ENCODE results near the gene PTPN14.
A peak's percentile ranks its signal among the peaks of the same experiment; 100 is the strongest.

PTPN14 gene

DNA sequence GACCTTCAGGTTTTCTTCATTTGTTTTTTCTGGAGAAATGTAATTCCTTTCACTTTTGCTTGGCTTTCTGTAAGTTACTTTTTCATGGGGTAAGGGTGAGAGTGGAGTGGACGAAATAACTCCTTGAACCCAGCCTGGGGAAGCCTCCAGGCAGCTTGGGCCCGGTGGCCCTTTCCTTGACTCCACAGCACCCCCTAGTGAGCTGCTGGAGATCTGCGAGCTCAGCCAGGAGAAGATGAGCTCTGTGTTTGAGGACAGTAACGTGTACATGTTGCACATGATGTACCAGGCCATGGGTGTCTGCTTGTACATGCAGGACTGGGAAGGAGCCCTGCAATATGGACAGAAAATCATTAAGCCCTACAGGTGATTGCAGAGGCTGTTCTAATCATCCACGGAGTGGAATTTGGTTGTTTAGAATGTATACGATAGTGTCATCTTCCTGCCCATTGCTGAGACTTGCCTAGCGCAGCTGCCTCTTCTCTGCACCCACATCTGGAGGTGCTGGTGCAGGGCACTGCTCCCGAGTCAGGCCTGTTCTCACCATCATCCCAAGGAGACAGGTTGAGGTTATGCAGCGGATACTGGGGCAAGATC, 219.5 kb downstream of the PTPN14 start:
- peak; percentile 62 for DNase-seq (ENCODE audit: low read depth)
- no peak overlapping the region for H3K4me3 ChIP-seq (ENCODE audit: low read depth, low read length)
- TF ChIP-seq, protein P1, sequence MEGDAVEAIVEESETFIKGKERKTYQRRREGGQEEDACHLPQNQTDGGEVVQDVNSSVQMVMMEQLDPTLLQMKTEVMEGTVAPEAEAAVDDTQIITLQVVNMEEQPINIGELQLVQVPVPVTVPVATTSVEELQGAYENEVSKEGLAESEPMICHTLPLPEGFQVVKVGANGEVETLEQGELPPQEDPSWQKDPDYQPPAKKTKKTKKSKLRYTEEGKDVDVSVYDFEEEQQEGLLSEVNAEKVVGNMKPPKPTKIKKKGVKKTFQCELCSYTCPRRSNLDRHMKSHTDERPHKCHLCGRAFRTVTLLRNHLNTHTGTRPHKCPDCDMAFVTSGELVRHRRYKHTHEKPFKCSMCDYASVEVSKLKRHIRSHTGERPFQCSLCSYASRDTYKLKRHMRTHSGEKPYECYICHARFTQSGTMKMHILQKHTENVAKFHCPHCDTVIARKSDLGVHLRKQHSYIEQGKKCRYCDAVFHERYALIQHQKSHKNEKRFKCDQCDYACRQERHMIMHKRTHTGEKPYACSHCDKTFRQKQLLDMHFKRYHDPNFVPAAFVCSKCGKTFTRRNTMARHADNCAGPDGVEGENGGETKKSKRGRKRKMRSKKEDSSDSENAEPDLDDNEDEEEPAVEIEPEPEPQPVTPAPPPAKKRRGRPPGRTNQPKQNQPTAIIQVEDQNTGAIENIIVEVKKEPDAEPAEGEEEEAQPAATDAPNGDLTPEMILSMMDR (IDR thresholded peaks at IDR 0.05; ENCODE audit: low read depth, low read length), result peak; percentile 90
- TF ChIP-seq MAX (IDR thresholded peaks at IDR 0.05; ENCODE audit: low read depth, low read length) (no peak), MYC (IDR thresholded peaks at IDR 0.05; ENCODE audit: low read depth, low read length) (no peak)

- H3K4me3 ChIP-seq (ENCODE audit: low read depth, low read length), result no peak overlapping the region
- no peak for DNase-seq (ENCODE audit: low read depth)
- TF ChIP-seq POLR2A (IDR thresholded peaks at IDR 0.05; ENCODE audit: extremely low read depth, insufficient read length), result no peak
- TF ChIP-seq MYC (IDR thresholded peaks at IDR 0.05; ENCODE audit: low read depth, low read length), result no peak
- TF ChIP-seq, protein P1 (IDR thresholded peaks at IDR 0.05; ENCODE audit: low read depth, low read length), result no peak
These were observed 220.2 kb downstream of the PTPN14 start for GRCh38 chr1:214331180-214331579.

DNA sequence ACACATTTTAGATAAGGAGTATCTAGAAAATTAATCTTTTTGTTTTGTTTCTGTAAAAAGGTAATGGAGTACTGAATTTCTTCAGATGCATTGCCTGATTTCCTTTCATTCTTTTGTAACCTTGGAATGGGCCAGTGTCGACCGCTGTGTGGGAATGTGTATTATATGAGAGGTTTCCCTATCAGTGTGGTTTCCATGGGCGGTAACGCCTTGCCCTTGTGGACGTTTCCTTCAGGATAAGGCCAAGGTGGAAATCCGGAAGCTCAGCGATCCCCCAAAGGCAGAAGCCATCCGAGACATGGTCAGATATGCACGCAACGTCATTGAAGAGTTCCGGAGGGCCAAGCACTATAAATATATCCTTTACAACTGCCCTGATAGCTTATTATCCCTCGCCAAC, 220.7 kb downstream of the PTPN14 start:
- no peak for DNase-seq (ENCODE audit: low read depth)
- TF ChIP-seq POLR2A (IDR thresholded peaks at IDR 0.05; ENCODE audit: extremely low read depth, insufficient read length) (no peak), MAX (IDR thresholded peaks at IDR 0.05; ENCODE audit: low read depth, low read length) (no peak), MYC (IDR thresholded peaks at IDR 0.05; ENCODE audit: low read depth, low read length) (no peak)
- TF ChIP-seq, protein P1 (IDR thresholded peaks at IDR 0.05; ENCODE audit: low read depth, low read length), result no peak
- H3K4me3 ChIP-seq (ENCODE audit: low read depth, low read length), result no peak overlapping the region

DNA sequence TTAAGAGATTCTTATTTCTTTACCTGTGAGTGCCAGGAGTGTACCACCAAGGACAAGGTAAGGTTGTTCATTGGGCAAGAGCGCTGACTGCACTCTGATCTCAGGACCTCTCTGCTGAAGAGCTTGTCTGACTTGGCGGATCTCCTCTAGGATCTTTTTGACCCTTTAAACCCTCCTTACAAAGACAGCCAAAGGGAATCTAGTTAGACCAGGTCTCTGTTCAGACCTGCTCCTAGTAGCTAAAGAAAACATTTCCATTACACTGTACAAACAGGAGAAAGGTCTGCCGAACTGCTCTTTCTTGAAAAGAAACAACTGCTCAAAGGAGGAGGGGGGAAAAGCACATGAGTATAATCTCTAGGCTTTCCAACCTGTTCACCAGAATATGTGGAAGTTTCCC, 221.2 kb downstream of the PTPN14 start:
- no peak for DNase-seq (ENCODE audit: low read depth)
- TF ChIP-seq, protein P1 (IDR thresholded peaks at IDR 0.05; ENCODE audit: low read depth, low read length), result no peak
- no peak for TF ChIP-seq POLR2A (IDR thresholded peaks at IDR 0.05; ENCODE audit: extremely low read depth, insufficient read length)
- TF ChIP-seq MYC (IDR thresholded peaks at IDR 0.05; ENCODE audit: low read depth, low read length), result no peak
- TF ChIP-seq MAX (IDR thresholded peaks at IDR 0.05; ENCODE audit: low read depth, low read length), result no peak
- H3K4me3 ChIP-seq (ENCODE audit: low read depth, low read length), result no peak overlapping the region

DNA sequence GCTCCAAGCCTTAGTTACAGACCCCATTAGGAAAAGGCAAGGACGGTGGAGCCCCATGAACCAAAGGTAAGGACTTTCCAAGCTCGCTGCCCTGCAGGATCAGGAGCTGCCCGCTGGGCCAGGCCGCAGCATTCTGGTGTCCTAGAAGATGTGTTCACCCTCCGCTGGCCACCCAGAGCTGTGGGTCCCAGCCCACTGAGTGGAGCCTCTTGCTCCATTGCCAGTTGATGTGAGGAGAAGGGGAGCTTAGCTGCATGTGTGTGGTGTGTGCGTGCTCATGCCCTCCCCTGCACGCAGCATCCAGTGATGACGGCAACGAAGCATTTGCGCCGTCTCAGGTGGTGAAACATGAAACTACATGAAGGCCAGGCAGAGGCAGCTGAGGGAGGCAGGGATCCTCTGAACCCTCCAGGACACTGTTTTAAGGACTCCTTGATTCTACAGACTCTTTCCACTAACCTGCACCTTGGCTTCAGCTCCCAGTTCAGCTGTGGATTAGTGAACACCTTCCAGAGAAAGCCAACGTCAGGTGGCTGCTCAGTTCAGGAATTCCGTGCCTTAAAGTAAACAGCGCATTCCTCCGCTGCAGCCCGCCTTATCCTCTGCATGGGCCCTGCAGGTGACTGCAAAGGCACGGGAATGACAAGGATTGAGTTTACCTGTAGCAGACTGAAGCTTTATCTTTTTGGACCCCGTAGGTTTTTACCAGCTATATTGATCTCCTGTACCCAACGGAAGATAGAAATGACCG, 221.8 kb downstream of the PTPN14 start:
- H3K4me3 ChIP-seq (ENCODE audit: low read depth, low read length), result no peak overlapping the region
- DNase-seq (ENCODE audit: low read depth), result no peak
- TF ChIP-seq MYC (IDR thresholded peaks at IDR 0.05; ENCODE audit: low read depth, low read length) (no peak), POLR2A (IDR thresholded peaks at IDR 0.05; ENCODE audit: extremely low read depth, insufficient read length) (no peak), MAX (IDR thresholded peaks at IDR 0.05; ENCODE audit: low read depth, low read length) (no peak)
- TF ChIP-seq, protein P1 (IDR thresholded peaks at IDR 0.05; ENCODE audit: low read depth, low read length), result no peak

Data from NB4 (cell line).